IMR-90 (cell line): Measurements from ENCODE around the gene SNTA1. TPM values are rescaled to one million over a fixed set of nuclear protein-coding genes. Genes with fewer than 3 reads are reported as not detected.

Experiments used
- ATAC-seq: fragments of 200-7000 bp; cut with Tn5 transposase; 2 replicates; pipeline ENCODE4 v1.9.1; 2020; ENCODE audit warnings: low read depth, mild to moderate bottlenecking, moderate library complexity
- BruUV-seq: library from RNA; stranded (reverse); fragments of 400-500 nt; replicated peaks from 2 replicates; lab custom pipeline; 2021; lab: Mats Ljungman, UMichigan
- CTCF ChIA-PET: fragments of 300-600 bp; formaldehyde crosslinking; extraction: SDS; loops from one replicate; lab custom pipeline; 2021; ENCODE audit warnings: antibody characterized with exemption; lab: Yijun Ruan, JAX
- POLR2A ChIA-PET: fragments of 300-600 bp; sonication (Branson Sonifier 250); formaldehyde crosslinking; loops from one replicate; lab custom pipeline; 2022; ENCODE audit warnings: antibody characterized with exemption; ENCODE audit not compliant: unreplicated experiment; lab: Charles Lee
- DNase-seq: peaks from one replicate; pipeline ENCODE4 v3.0.0; 2013
- H2AFZ ChIP-seq: replicated peaks from 2 replicates; pipeline ENCODE3; 2013; ENCODE audit warnings: low read length, mild to moderate bottlenecking; ENCODE audit not compliant: poor library complexity
- H2AK5ac ChIP-seq: 2 replicates; pipeline ENCODE4 v1.6.1; 2013; ENCODE audit warnings: low read depth, low read length, inconsistent platforms
- H2AK9ac ChIP-seq: replicated peaks from 2 replicates; pipeline ENCODE3; 2013; ENCODE audit warnings: mild to moderate bottlenecking, low read depth, low read length, moderate library complexity; ENCODE audit not compliant: poor library complexity
- H2BK120ac ChIP-seq: 2 replicates; pipeline ENCODE4 v1.6.1; 2013; ENCODE audit warnings: low read depth, low read length, inconsistent platforms
- H2BK15ac ChIP-seq: 3 replicates; pipeline ENCODE4 v1.6.1; 2013; ENCODE audit warnings: low read depth, low read length, inconsistent platforms
- H2BK20ac ChIP-seq: 2 replicates; pipeline ENCODE4 v1.6.1; 2013; ENCODE audit warnings: low read depth, mild to moderate bottlenecking, inconsistent platforms, low read length, moderate library complexity
- H2BK5ac ChIP-seq: 2 replicates; pipeline ENCODE4 v1.6.1; 2013; ENCODE audit warnings: mild to moderate bottlenecking, low read depth, low read length, inconsistent platforms; ENCODE audit not compliant: poor library complexity, severe bottlenecking
- H3K14ac ChIP-seq: replicated peaks from 2 replicates; pipeline ENCODE4 v1.6.1; 2013; ENCODE audit warnings: low read depth, low read length, inconsistent platforms
- H3K18ac ChIP-seq: 2 replicates; pipeline ENCODE4 v1.6.1; 2013; ENCODE audit warnings: low read depth, low read length, control low read depth
- H3K23ac ChIP-seq: 2 replicates; pipeline ENCODE4 v1.6.1; 2013; ENCODE audit warnings: low read depth, low read length, inconsistent platforms
- H3K27ac ChIP-seq: 2 replicates; pipeline ENCODE4 v1.5.1; 2013; ENCODE audit warnings: mild to moderate bottlenecking, control low read depth, low read length; ENCODE audit not compliant: insufficient read depth
- H3K27me3 ChIP-seq: 2 replicates; pipeline ENCODE4 v1.6.1; 2013; ENCODE audit warnings: low read length; ENCODE audit not compliant: control insufficient read depth, insufficient read depth
- H3K36me3 ChIP-seq: 2 replicates; pipeline ENCODE4 v1.6.1; 2013; ENCODE audit warnings: low read length, mixed read lengths; ENCODE audit not compliant: control insufficient read depth, insufficient read depth
- H3K4ac ChIP-seq: 2 replicates; pipeline ENCODE4 v1.6.1; 2013; ENCODE audit warnings: low read depth, low read length, inconsistent platforms
- H3K4me1 ChIP-seq: 2 replicates; pipeline ENCODE4 v1.6.1; 2013; ENCODE audit warnings: low read length, mixed read lengths; ENCODE audit not compliant: control insufficient read depth, insufficient read depth
- H3K4me2 ChIP-seq: 2 replicates; pipeline ENCODE4 v1.6.1; 2013; ENCODE audit warnings: low read depth, mild to moderate bottlenecking, control low read depth, low read length, moderate library complexity
- H3K4me3 ChIP-seq: 2 replicates; pipeline ENCODE4 v1.5.1; 2013; ENCODE audit warnings: low read depth, mild to moderate bottlenecking, control low read depth, low read length, moderate library complexity; ENCODE audit not compliant: insufficient read depth
- H3K56ac ChIP-seq: 2 replicates; pipeline ENCODE4 v1.6.1; 2013; ENCODE audit warnings: low read length, inconsistent platforms; ENCODE audit not compliant: insufficient read depth; ENCODE audit errors: extremely low read depth
- H3K79me1 ChIP-seq, 2 experiments: 2 replicates each; pipeline ENCODE4 v1.6.1; 2013; ENCODE audit warnings: low read length in 2 of 2, inconsistent platforms in 1 of 2, low read depth in 1 of 2
- H3K9ac ChIP-seq: 2 replicates; pipeline ENCODE4 v1.6.1; 2013; ENCODE audit warnings: low read depth, low read length, control low read depth
- H3K9me1 ChIP-seq: 2 replicates; pipeline ENCODE4 v1.6.1; 2013; ENCODE audit warnings: low read length, inconsistent platforms; ENCODE audit not compliant: insufficient read depth
- H3K9me3 ChIP-seq: 2 replicates; pipeline ENCODE4 v1.6.1; 2013; ENCODE audit warnings: low read length; ENCODE audit not compliant: control insufficient read depth, insufficient read depth
- H4K20me1 ChIP-seq: 2 replicates; pipeline ENCODE4 v1.6.1; 2013; ENCODE audit warnings: low read length, inconsistent platforms; ENCODE audit not compliant: insufficient read depth
- H4K5ac ChIP-seq: 2 replicates; pipeline ENCODE4 v1.6.1; 2013; ENCODE audit warnings: mild to moderate bottlenecking, low read depth, low read length, control low read depth
- H4K8ac ChIP-seq, 2 experiments: 2 replicates each; pipeline ENCODE4 v1.6.1; 2013; ENCODE audit warnings: low read depth in 2 of 2, low read length in 2 of 2, control low read depth in 1 of 2, inconsistent platforms in 1 of 2
- H4K91ac ChIP-seq: 2 replicates; pipeline ENCODE4 v1.6.1; 2013; ENCODE audit warnings: low read depth, low read length, inconsistent platforms; ENCODE audit not compliant: insufficient read depth
- BHLHE40 ChIP-seq: fragments of 150-350 bp; IDR thresholded peaks from 2 replicates; pipeline ENCODE4 v1.6.1; 2016; ENCODE audit warnings: mild to moderate bottlenecking, low read depth, low read length
- CEBPB ChIP-seq: IDR thresholded peaks from 2 replicates; pipeline ENCODE4 v1.6.1; 2012; ENCODE audit warnings: low read depth, low read length, improper control_type of control experiment
- CHD1 ChIP-seq: IDR thresholded peaks from 2 replicates; pipeline ENCODE4 v1.6.1; 2012; ENCODE audit warnings: low read depth, low read length, improper control_type of control experiment
- MAFK ChIP-seq: IDR thresholded peaks from 2 replicates; pipeline ENCODE4 v1.6.1; 2012; ENCODE audit warnings: low read depth, low read length, improper control_type of control experiment
- MXI1 ChIP-seq: IDR thresholded peaks from 2 replicates; pipeline ENCODE4 v1.6.1; 2012; ENCODE audit warnings: low read depth, mild to moderate bottlenecking, low read length, moderate library complexity, borderline replicate concordance
- NFE2L2 ChIP-seq: fragments of 150-350 bp; IDR thresholded peaks from 2 replicates; pipeline ENCODE4 v1.6.1; 2016; ENCODE audit warnings: low read depth, mild to moderate bottlenecking, low read length
- POLR2A ChIP-seq: IDR thresholded peaks from 2 replicates; pipeline ENCODE4 v1.6.1; 2012; ENCODE audit warnings: mild to moderate bottlenecking, low read depth, low read length
- RAD21 ChIP-seq: IDR thresholded peaks from 2 replicates; pipeline ENCODE4 v1.6.1; 2012; ENCODE audit warnings: low read length, improper control_type of control experiment
- RCOR1 ChIP-seq: IDR thresholded peaks from 2 replicates; pipeline ENCODE4 v1.6.1; 2012; ENCODE audit warnings: mild to moderate bottlenecking, low read length, improper control_type of control experiment; ENCODE audit not compliant: insufficient replicate concordance
- SMC3 ChIP-seq: fragments of 150-350 bp; IDR thresholded peaks from 2 replicates; pipeline ENCODE4 v1.6.1; 2016; ENCODE audit warnings: low read depth, mild to moderate bottlenecking, antibody characterized with exemption, low read length, moderate library complexity
- USF2 ChIP-seq: fragments of 150-350 bp; IDR thresholded peaks from 2 replicates; pipeline ENCODE4 v1.6.1; 2017; ENCODE audit warnings: mild to moderate bottlenecking, antibody characterized with exemption, low read length, low read depth
- WGBS, 2 experiments: methylation state at CpG; one replicate each; pipeline versions ENCODE4 v1.1.5 to v1.1.7; 2013; ENCODE audit warnings: missing lambda C conversion rate in 2 of 2; ENCODE audit not compliant: insufficient read length in 1 of 2; ENCODE audit errors: extremely low coverage in 2 of 2; 5-methylcytosine and 5-hydroxymethylcytosine counted together
- dilution Hi-C: fragments of 300-500 bp; cut with HindIII; formaldehyde crosslinking; loops from one replicate; pipeline ENCODE4 v1.14.3; 2018; ENCODE audit warnings: low sequenced_read_pairs; ENCODE audit not compliant: unreplicated experiment
- in situ Hi-C: fragments of 300-500 bp; cut with MboI; formaldehyde crosslinking; loops from 3 replicates; pipeline ENCODE4 v1.14.3; 2019; ENCODE audit warnings: low sequenced_read_pairs, inconsistent platforms, mixed read lengths
- intact Hi-C: fragments of 100-400 bp; cut with micrococcal nuclease; formaldehyde crosslinking; loops from 2 replicates; pipeline ENCODE4 v1.10.0; 2022
- polyA plus RNA-seq, 3 experiments: library from polyadenylated mRNA; depleted of rRNA; stranded (reverse); fragments of >200 nt; gene quantifications; 2 replicates each; pipeline ENCODE4 v1.2.3, GENCODE V29; 2012; ENCODE audit warnings: low replicate concordance in 1 of 3
- total RNA-seq: library from RNA; depleted of rRNA; stranded (reverse); fragments of >200 nt; gene quantifications from 2 replicates; pipeline ENCODE4 v1.2.3, GENCODE V29; 2012
- TF ChIP-seq, protein P1 (sequence below): fragments of 150-350 bp; IDR thresholded peaks from 2 replicates; pipeline ENCODE4 v1.6.1; 2016; ENCODE audit warnings: low read depth, mild to moderate bottlenecking, low read length, moderate library complexity, borderline replicate concordance
- TF ChIP-seq, protein P2 (sequence below): conservative IDR thresholded peaks from 2 replicates; pipeline ENCODE4 v1.5.1; 2012; ENCODE audit warnings: mild to moderate bottlenecking, low read depth, low read length, improper control_type of control experiment

The SNTA1 gene
- total and polyA plus RNA-seq, 2 of the 4 experiments (the other 2 are of a cell fraction) = 10.6 to 15.4 TPM

DNA sequence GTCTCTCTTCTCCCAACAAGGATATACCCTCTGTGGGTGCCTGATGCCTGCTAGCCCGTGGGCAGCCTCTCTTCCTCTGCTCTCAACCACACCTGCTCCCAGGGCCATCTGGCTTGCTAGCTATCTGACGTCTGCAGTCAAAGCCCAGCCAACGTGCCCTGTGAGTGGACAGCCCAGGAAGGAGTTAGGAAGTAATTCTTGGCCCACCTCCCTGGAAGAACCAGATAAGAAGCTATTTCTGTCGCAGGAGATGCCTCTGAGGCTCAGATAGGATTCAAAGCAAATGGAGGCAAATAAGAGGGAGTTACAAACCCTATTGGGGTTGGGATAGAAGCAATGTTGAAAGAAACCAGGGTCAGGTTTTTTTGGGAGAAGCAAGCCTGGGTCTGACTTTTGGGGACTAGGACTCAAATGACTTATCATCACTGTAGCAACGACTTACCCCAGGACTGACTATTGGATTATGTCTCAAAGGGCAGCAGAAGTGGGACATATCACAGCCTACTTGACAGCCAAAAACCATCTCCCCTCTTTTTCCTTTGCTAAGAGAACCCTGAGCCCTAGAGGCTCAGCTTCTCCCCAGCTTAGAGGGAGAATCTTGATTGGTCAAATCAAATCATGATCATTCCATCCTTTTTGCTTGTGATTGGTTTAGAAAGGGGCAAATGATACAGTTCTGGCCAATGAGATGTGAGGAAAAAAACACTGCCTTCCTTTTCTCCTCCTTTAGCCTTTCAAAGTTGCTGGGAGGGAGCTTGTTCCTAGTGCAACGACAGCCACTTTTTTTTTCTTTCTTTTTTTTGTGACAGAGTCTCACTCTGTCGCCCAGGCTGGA lies 24.2 kb downstream of the SNTA1 start:
- H4K5ac ChIP-seq = no peak overlapping the region

More for the DNA sequence above, 24.2 kb downstream of the SNTA1 start:
- H3K18ac ChIP-seq = no peak overlapping the region
- H3K56ac ChIP-seq = no peak overlapping the region
- TF ChIP-seq USF2 (no peak), RCOR1 (no peak), MXI1 (no peak), NFE2L2 (no peak), RAD21 (no peak), CHD1 (no peak), MAFK (no peak), POLR2A (no peak), BHLHE40 (no peak), CEBPB (no peak), SMC3 (no peak)
- TF ChIP-seq, protein P1, sequence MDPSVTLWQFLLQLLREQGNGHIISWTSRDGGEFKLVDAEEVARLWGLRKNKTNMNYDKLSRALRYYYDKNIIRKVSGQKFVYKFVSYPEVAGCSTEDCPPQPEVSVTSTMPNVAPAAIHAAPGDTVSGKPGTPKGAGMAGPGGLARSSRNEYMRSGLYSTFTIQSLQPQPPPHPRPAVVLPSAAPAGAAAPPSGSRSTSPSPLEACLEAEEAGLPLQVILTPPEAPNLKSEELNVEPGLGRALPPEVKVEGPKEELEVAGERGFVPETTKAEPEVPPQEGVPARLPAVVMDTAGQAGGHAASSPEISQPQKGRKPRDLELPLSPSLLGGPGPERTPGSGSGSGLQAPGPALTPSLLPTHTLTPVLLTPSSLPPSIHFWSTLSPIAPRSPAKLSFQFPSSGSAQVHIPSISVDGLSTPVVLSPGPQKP = no peak
- TF ChIP-seq, protein P2, sequence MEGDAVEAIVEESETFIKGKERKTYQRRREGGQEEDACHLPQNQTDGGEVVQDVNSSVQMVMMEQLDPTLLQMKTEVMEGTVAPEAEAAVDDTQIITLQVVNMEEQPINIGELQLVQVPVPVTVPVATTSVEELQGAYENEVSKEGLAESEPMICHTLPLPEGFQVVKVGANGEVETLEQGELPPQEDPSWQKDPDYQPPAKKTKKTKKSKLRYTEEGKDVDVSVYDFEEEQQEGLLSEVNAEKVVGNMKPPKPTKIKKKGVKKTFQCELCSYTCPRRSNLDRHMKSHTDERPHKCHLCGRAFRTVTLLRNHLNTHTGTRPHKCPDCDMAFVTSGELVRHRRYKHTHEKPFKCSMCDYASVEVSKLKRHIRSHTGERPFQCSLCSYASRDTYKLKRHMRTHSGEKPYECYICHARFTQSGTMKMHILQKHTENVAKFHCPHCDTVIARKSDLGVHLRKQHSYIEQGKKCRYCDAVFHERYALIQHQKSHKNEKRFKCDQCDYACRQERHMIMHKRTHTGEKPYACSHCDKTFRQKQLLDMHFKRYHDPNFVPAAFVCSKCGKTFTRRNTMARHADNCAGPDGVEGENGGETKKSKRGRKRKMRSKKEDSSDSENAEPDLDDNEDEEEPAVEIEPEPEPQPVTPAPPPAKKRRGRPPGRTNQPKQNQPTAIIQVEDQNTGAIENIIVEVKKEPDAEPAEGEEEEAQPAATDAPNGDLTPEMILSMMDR = no peak
- no peak overlapping the region for H3K27ac ChIP-seq
- no peak overlapping the region for H2BK120ac ChIP-seq
- H3K4me2 ChIP-seq = no peak overlapping the region
- H3K79me1 ChIP-seq = peaks cover 0 to 7% of the 10 kb centered on the region in 2 experiments; a peak in 1 of 4 replicates
- no peak overlapping the region for H3K14ac ChIP-seq
- no peak overlapping the region for H2AFZ ChIP-seq
- in situ Hi-C loops (no loop called here), dilution Hi-C loops (no loop called here), intact Hi-C loops (no loop called here)
- H2BK5ac ChIP-seq = no peak overlapping the region
- no peak overlapping the region for H4K8ac ChIP-seq
- CTCF ChIA-PET = no interaction called here
- H3K27me3 ChIP-seq = no peaks in the 10 kb centered on the region
- no peak overlapping the region for H2BK20ac ChIP-seq
- no peak overlapping the region for H2AK9ac ChIP-seq
- H3K9me1 ChIP-seq = peaks cover 13% of the 10 kb centered on the region
- no peak for ATAC-seq
- no peak overlapping the region for H3K9ac ChIP-seq
- no peaks in the 10 kb centered on the region for H4K20me1 ChIP-seq
- no peak overlapping the region for H4K91ac ChIP-seq
- H3K4ac ChIP-seq = no peak overlapping the region
- 88% methylated on average over 3 of the region's 7 CpGs; no CpG with 5 or more reads in 1 of the 2 experiments for WGBS, 2 experiments
- no TSS peak for BruUV-seq
- peaks cover 12% of the 10 kb centered on the region for H3K4me1 ChIP-seq
- H2BK15ac ChIP-seq = no peak overlapping the region
- H2AK5ac ChIP-seq = no peak overlapping the region
- peak; percentile 49 for DNase-seq
- POLR2A ChIA-PET = interaction anchor here (0.6 kb wide), 1 partner anchor 255 kb away, joined by 4 read pairs; no protein-coding TSS in a partner anchor
- H3K36me3 ChIP-seq = no peaks in the 10 kb centered on the region; the same call in 1 of the 2 replicates
- H3K9me3 ChIP-seq = no peaks in the 10 kb centered on the region
- H3K23ac ChIP-seq = no peak overlapping the region
- no peak overlapping the region for H3K4me3 ChIP-seq
